HepG2 (cell line): ENCODE data around the gene PNKD. TPM values are rescaled to one million over a fixed set of nuclear protein-coding genes. Genes with fewer than 3 reads are reported as not detected.

Experiments used
- BCL6 ChIP-seq: IDR thresholded peaks from 2 replicates; pipeline ENCODE4 v1.6.1; 2016; ENCODE audit warnings: missing genetic modification reagents, missing compliant biosample characterization
- EED ChIP-seq: sonication (generic); formaldehyde crosslinking; IDR thresholded peaks from 2 replicates; pipeline ENCODE4 v1.5.0; 2020; ENCODE audit warnings: mild to moderate bottlenecking, missing genetic modification reagents
- GATA4 ChIP-seq: sonication (generic); IDR thresholded peaks from 2 replicates; pipeline ENCODE4 v1.6.1; 2016; ENCODE audit warnings: antibody characterized with exemption, low read depth, borderline replicate concordance
- JUND ChIP-seq: sonication (generic); formaldehyde crosslinking; IDR thresholded peaks from 2 replicates; pipeline ENCODE4 v1.8.0; 2022; ENCODE audit warnings: mild to moderate bottlenecking, missing genetic modification reagents
- KAT7 ChIP-seq: IDR thresholded peaks from 2 replicates; pipeline ENCODE4 v1.6.1; 2018; ENCODE audit warnings: borderline replicate concordance, missing compliant biosample characterization
- KDM5B ChIP-seq: sonication (generic); formaldehyde crosslinking; IDR thresholded peaks from 2 replicates; pipeline ENCODE4 v1.4.0; 2020; ENCODE audit warnings: missing genetic modification reagents, mild to moderate bottlenecking, borderline replicate concordance
- KMT2B ChIP-seq: IDR thresholded peaks from 2 replicates; pipeline ENCODE4 v1.6.1; 2016; ENCODE audit warnings: missing genetic modification reagents, missing compliant biosample characterization
- NAIF1 ChIP-seq: sonication (generic); formaldehyde crosslinking; IDR thresholded peaks from 2 replicates; pipeline ENCODE4 v1.5.0; 2020; ENCODE audit warnings: mild to moderate bottlenecking, missing genetic modification reagents, borderline replicate concordance
- REPIN1 ChIP-seq: sonication (generic); formaldehyde crosslinking; IDR thresholded peaks from 2 replicates; pipeline ENCODE4 v1.8.0; 2022; ENCODE audit warnings: missing genetic modification reagents, low read depth, mild to moderate bottlenecking, borderline replicate concordance
- TCF12 ChIP-seq, 2 experiments: fragments of 450-650 bp in 1 of 2; sonication (generic) in 1 of 2; formaldehyde crosslinking in 1 of 2; IDR thresholded peaks; 2 replicates each; pipeline versions ENCODE4 v1.6.1 to v1.8.0; 2017 to 2022; ENCODE audit warnings: antibody characterized with exemption in 1 of 2, mild to moderate bottlenecking in 1 of 2, missing genetic modification reagents in 1 of 2, moderate library complexity in 1 of 2
- ZBTB7A ChIP-seq: sonication (generic); formaldehyde crosslinking; IDR thresholded peaks from 2 replicates; pipeline ENCODE4 v1.8.0; 2022; ENCODE audit warnings: mild to moderate bottlenecking, missing genetic modification reagents
- ZKSCAN8 ChIP-seq: IDR thresholded peaks from 2 replicates; pipeline ENCODE4 v1.6.1; 2016; ENCODE audit warnings: borderline replicate concordance, missing genetic modification reagents, missing compliant biosample characterization
- ZMYM4 ChIP-seq: sonication (generic); formaldehyde crosslinking; IDR thresholded peaks from 2 replicates; pipeline ENCODE4 v1.8.1; 2023; ENCODE audit warnings: mild to moderate bottlenecking, missing genetic modification reagents
- ZNF33A ChIP-seq: sonication (generic); formaldehyde crosslinking; IDR thresholded peaks from 2 replicates; pipeline ENCODE4 v1.5.1; 2020; ENCODE audit warnings: missing genetic modification reagents, mild to moderate bottlenecking, moderate library complexity, borderline replicate concordance
- ZNF792 ChIP-seq: IDR thresholded peaks from 2 replicates; pipeline ENCODE4 v1.6.1; 2016
- polyA plus RNA-seq, 8 experiments: library from polyadenylated mRNA; depleted of rRNA in 3 of 8; stranded (reverse) in 7 of 8; unstranded in 1 of 8; fragments of >200 nt; fragmentation: Illumina TruSeq in 4 of 8; extraction: Trizol in 4 of 8; gene quantifications; 2 replicates each; pipeline versions ENCODE4 v1.2.1 to v1.2.3, GENCODE V29; 2011 to 2016; ENCODE audit warnings: low read depth in 4 of 8, missing spikeins in 1 of 8, mixed read lengths in 1 of 8; ENCODE audit not compliant: insufficient read depth in 1 of 8
- total RNA-seq, 5 experiments: library from RNA; depleted of rRNA; stranded (reverse); fragments of >200 nt; fragmentation: Illumina TruSeq; extraction: Trizol; gene quantifications; 2 replicates each; pipeline ENCODE4 v1.2.3, GENCODE V29; 2016; ENCODE audit warnings: low read depth in 1 of 5
- TF ChIP-seq, protein P1 (sequence below), 2 experiments: sonication (generic) in 1 of 2; formaldehyde crosslinking in 1 of 2; IDR thresholded peaks; 2 replicates each; pipeline versions ENCODE4 v1.5.1 to v1.6.1; 2011 to 2020; ENCODE audit warnings: borderline replicate concordance in 1 of 2, low read depth in 1 of 2, low read length in 1 of 2, mild to moderate bottlenecking in 1 of 2, missing genetic modification reagents in 1 of 2, moderate library complexity in 1 of 2
- TF ChIP-seq, protein P2 (sequence below): sonication (generic); formaldehyde crosslinking; IDR thresholded peaks from 2 replicates; pipeline ENCODE4 v1.5.0; 2020; ENCODE audit warnings: mild to moderate bottlenecking, missing genetic modification reagents
- TF ChIP-seq, protein P3 (sequence below): sonication (generic); formaldehyde crosslinking; IDR thresholded peaks from 2 replicates; pipeline ENCODE4 v1.4.0; 2020; ENCODE audit warnings: missing genetic modification reagents
- TF ChIP-seq, protein P4 (sequence below): sonication (generic); formaldehyde crosslinking; IDR thresholded peaks from 2 replicates; pipeline ENCODE4 v1.4.0; 2020; ENCODE audit warnings: missing genetic modification reagents

PNKD gene
- total and polyA plus RNA-seq, 2 of the 13 experiments (the other 11 are each of a cell fraction or from before 2014, with no cell fraction given), result 55.9 to 80.4 TPM

DNA sequence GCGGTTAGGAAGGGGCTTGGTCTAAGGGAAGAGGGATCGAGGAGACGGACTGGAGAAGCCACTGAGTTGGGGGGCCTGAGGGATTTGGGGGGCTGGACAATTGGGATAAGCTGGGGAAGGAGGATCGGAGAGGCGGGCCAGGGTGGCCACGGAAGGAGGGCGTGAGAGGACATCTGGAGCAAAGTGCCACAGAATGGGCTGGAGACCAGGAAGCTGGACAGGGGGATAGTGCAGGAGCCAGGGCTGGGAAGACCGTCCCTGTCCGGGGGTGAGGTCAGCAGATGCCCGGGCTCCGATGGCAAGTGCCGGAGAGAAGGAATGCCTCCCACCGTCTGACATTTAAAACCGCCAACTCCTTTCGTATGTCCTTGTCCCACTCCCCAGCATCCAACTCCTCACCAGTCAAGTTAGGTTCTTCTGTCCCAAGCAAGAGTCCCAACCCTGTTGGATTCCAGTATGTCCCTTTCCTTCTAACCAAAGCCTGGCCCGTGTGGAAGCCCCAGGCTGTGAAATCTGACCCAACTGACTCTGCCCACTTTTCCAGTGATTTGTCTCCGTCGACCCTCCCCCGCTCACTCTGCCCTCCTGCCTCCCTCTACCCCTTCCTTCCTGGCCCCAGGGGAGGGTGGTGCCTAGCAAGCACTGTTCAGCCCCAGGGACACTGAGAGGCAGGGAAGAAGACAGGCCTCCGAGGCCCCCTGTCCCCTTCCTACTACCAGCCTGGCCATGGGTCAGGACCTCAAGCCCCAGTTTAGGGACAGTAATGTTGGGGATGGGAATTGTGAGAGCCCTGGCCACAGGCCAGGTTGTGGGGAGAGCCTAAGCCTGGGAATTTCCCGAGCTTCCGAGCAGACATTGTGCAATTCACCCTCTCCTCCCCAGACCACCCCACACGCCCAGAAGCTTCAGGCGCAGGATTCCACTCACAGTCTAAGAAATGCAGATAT is 53.5 kb downstream of the PNKD start (continued):
- no peak for TF ChIP-seq ZNF33A (CRISPR knock-in tag)
- TF ChIP-seq, protein P1, sequence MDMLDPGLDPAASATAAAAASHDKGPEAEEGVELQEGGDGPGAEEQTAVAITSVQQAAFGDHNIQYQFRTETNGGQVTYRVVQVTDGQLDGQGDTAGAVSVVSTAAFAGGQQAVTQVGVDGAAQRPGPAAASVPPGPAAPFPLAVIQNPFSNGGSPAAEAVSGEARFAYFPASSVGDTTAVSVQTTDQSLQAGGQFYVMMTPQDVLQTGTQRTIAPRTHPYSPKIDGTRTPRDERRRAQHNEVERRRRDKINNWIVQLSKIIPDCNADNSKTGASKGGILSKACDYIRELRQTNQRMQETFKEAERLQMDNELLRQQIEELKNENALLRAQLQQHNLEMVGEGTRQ (IDR thresholded peaks at IDR 0.05; ENCODE audit: low read depth, low read length), result no peak
- TF ChIP-seq, protein P1 (CRISPR knock-in tag; IDR thresholded peaks at IDR 0.05; ENCODE audit: borderline replicate concordance), result no peak
- no peak for TF ChIP-seq TCF12 (IDR thresholded peaks at IDR 0.05)
- TF ChIP-seq TCF12 (CRISPR knock-in tag; IDR thresholded peaks at IDR 0.05), result 0 out of 2 replicates have a peak, but pooled peaks have one; percentile 24
- peak; percentile 59 for TF ChIP-seq REPIN1 (CRISPR knock-in tag)
- TF ChIP-seq KAT7 (CRISPR knock-in tag), result peak; percentile 58
- no peak for TF ChIP-seq NAIF1 (CRISPR knock-in tag)
- TF ChIP-seq KDM5B, result no peak; the same call in 1 of the 2 replicates
- TF ChIP-seq, protein P2, sequence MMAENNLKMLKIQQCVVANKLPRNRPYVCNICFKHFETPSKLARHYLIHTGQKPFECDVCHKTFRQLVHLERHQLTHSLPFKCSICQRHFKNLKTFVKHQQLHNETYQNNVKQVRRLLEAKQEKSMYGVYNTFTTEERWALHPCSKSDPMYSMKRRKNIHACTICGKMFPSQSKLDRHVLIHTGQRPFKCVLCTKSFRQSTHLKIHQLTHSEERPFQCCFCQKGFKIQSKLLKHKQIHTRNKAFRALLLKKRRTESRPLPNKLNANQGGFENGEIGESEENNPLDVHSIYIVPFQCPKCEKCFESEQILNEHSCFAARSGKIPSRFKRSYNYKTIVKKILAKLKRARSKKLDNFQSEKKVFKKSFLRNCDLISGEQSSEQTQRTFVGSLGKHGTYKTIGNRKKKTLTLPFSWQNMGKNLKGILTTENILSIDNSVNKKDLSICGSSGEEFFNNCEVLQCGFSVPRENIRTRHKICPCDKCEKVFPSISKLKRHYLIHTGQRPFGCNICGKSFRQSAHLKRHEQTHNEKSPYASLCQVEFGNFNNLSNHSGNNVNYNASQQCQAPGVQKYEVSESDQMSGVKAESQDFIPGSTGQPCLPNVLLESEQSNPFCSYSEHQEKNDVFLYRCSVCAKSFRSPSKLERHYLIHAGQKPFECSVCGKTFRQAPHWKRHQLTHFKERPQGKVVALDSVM (CRISPR knock-in tag), result no peak; the same call in 1 of the 2 replicates
- TF ChIP-seq ZNF792 (CRISPR knock-in tag), result no peak
- TF ChIP-seq GATA4, result no peak; the same call in 1 of the 2 replicates
- TF ChIP-seq ZBTB7A (CRISPR knock-in tag), result peak; percentile 50; the same call in 1 of the 2 replicates
- TF ChIP-seq ZMYM4, result peak; percentile 32
- TF ChIP-seq, protein P3, sequence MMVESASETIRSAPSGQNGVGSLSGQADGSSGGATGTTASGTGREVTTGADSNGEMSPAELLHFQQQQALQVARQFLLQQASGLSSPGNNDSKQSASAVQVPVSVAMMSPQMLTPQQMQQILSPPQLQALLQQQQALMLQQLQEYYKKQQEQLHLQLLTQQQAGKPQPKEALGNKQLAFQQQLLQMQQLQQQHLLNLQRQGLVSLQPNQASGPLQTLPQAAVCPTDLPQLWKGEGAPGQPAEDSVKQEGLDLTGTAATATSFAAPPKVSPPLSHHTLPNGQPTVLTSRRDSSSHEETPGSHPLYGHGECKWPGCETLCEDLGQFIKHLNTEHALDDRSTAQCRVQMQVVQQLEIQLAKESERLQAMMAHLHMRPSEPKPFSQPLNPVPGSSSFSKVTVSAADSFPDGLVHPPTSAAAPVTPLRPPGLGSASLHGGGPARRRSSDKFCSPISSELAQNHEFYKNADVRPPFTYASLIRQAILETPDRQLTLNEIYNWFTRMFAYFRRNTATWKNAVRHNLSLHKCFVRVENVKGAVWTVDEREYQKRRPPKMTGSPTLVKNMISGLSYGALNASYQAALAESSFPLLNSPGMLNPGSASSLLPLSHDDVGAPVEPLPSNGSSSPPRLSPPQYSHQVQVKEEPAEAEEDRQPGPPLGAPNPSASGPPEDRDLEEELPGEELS (CRISPR knock-in tag), result peak; percentile 34; the same call in 1 of the 2 replicates
- 0 out of 2 replicates have a peak, but pooled peaks have one; percentile 19 for TF ChIP-seq BCL6 (CRISPR knock-in tag)
- 0 out of 2 replicates have a peak, but pooled peaks have one; percentile 12 for TF ChIP-seq JUND (CRISPR knock-in tag)
- TF ChIP-seq KMT2B (CRISPR knock-in tag), result 0 out of 2 replicates have a peak, but pooled peaks have one; percentile 15
- 0 out of 2 replicates have a peak, but pooled peaks have one; percentile 20 for TF ChIP-seq EED (CRISPR knock-in tag)
- TF ChIP-seq, protein P4, sequence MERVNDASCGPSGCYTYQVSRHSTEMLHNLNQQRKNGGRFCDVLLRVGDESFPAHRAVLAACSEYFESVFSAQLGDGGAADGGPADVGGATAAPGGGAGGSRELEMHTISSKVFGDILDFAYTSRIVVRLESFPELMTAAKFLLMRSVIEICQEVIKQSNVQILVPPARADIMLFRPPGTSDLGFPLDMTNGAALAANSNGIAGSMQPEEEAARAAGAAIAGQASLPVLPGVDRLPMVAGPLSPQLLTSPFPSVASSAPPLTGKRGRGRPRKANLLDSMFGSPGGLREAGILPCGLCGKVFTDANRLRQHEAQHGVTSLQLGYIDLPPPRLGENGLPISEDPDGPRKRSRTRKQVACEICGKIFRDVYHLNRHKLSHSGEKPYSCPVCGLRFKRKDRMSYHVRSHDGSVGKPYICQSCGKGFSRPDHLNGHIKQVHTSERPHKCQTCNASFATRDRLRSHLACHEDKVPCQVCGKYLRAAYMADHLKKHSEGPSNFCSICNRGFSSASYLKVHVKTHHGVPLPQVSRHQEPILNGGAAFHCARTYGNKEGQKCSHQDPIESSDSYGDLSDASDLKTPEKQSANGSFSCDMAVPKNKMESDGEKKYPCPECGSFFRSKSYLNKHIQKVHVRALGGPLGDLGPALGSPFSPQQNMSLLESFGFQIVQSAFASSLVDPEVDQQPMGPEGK (CRISPR knock-in tag), result peak; percentile 87
- 0 out of 2 replicates have a peak, but pooled peaks have one; percentile 36 for TF ChIP-seq ZKSCAN8
